Peyer's patch (tissue), 4 donors: ENCODE measurements around the gene BDH2. TPM values are rescaled to one million over a fixed set of nuclear protein-coding genes. Genes with fewer than 3 reads are reported as not detected.

Experiments used
- DNase-seq, 3 donors: peaks; one replicate each; pipeline ENCODE4 v3.0.0-alpha.2; 2017 to 2019
- H3K27ac ChIP-seq, 4 donors: fragments of 200-600 bp; sonication (generic); one replicate each; pipeline ENCODE4 v1.5.1; 2016 to 2019
- H3K27me3 ChIP-seq, 2 donors: fragments of 200-600 bp; sonication (generic); one replicate each; pipeline ENCODE4 v1.5.1; 2019
- H3K36me3 ChIP-seq, 3 donors: fragments of 200-600 bp; sonication (generic); one replicate each; pipeline ENCODE4 v1.5.1; 2016 to 2019
- H3K4me1 ChIP-seq, 4 donors: fragments of 200-600 bp; sonication (generic); one replicate each; pipeline ENCODE4 v1.5.1; 2016 to 2019
- H3K4me3 ChIP-seq, 4 donors: fragments of 200-600 bp; sonication (generic); 1 replicate in 3 of 4; 2 replicates in 1 of 4; pipeline ENCODE4 v1.5.1; 2016 to 2019; ENCODE audit warnings: mild to moderate bottlenecking in 1 of 4
- H3K9me3 ChIP-seq, 4 donors: fragments of 200-600 bp; sonication (generic); one replicate each; pipeline ENCODE4 v1.5.1; 2016 to 2019; ENCODE audit warnings: mild to moderate bottlenecking in 1 of 4
- POLR2A ChIP-seq, 2 donors: fragments of 450-650 bp; IDR thresholded peaks; one replicate each; pipeline ENCODE4 v1.5.1; 2017; ENCODE audit warnings: antibody characterized with exemption in 2 of 2, mild to moderate bottlenecking in 2 of 2, moderate library complexity in 2 of 2
- total RNA-seq, 4 donors: library from RNA; depleted of rRNA; stranded (reverse); fragments of >200 nt; gene quantifications; one replicate each; pipeline ENCODE4 v1.1.0, GENCODE V29; 2016
- TF ChIP-seq, protein P1 (sequence below), 6 experiments: fragments of 450-650 bp in 4 of 6; fragments of 200-600 bp in 2 of 6; sonication (generic) in 1 of 6; IDR thresholded peaks; one replicate each; pipeline ENCODE4 v1.5.1; 2017 to 2019; ENCODE audit warnings: antibody characterized with exemption in 6 of 6, mild to moderate bottlenecking in 3 of 6, moderate library complexity in 1 of 6

BDH2 gene
- total RNA-seq, 4 donors from 2014 or later: 65.2 to 128 (median 114) TPM

DNA sequence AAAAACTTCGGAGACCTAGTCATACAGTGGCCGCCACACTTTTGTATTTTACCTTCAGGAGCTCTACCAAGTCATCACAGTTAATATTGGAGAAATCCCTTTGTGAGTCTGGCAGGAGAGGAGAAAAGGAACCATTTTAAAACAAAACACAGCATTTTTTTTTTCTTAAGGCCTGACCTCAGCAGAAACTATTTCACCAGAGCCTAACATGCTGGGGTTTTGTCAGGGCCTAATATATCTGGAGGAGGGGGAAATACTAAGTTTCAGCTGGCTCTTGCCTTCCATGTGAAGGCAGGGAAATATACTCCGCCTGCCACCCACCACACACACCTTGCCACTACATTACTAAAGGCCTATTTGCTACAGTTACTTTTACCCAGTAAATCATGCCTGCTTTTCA, 26.5 kb upstream of the BDH2 start:
- no peaks in the 10 kb centered on the region for H3K9me3 ChIP-seq
- H3K4me3 ChIP-seq: no peak overlapping the region
- H3K4me1 ChIP-seq: no peaks in the 10 kb centered on the region
- DNase-seq: no peak
- no peaks in the 10 kb centered on the region for H3K36me3 ChIP-seq
- no peaks in the 10 kb centered on the region for H3K27me3 ChIP-seq
- no peak overlapping the region for H3K27ac ChIP-seq
- TF ChIP-seq, protein P1, sequence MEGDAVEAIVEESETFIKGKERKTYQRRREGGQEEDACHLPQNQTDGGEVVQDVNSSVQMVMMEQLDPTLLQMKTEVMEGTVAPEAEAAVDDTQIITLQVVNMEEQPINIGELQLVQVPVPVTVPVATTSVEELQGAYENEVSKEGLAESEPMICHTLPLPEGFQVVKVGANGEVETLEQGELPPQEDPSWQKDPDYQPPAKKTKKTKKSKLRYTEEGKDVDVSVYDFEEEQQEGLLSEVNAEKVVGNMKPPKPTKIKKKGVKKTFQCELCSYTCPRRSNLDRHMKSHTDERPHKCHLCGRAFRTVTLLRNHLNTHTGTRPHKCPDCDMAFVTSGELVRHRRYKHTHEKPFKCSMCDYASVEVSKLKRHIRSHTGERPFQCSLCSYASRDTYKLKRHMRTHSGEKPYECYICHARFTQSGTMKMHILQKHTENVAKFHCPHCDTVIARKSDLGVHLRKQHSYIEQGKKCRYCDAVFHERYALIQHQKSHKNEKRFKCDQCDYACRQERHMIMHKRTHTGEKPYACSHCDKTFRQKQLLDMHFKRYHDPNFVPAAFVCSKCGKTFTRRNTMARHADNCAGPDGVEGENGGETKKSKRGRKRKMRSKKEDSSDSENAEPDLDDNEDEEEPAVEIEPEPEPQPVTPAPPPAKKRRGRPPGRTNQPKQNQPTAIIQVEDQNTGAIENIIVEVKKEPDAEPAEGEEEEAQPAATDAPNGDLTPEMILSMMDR (IDR thresholded peaks at IDR 0.05): no peak
- TF ChIP-seq POLR2A (IDR thresholded peaks at IDR 0.05): no peak

DNA sequence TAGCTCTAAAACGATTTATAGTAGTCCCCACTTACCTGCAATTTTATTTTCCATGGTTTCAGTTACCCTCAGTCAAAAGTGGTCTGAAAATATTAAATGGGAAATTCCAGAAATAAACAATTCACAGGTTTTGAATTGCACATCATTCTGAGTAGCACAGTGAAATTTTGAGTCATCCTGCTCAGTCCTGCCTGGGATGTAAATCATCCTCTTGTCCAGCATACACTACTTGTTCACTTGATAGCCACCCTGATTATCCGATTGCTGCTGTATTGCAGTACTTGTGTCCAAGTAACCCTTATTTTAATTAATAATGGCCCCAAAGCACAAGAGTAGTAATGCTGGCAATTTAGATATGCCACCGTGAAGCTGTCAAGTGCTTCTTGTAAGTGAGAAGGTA, 23.5 kb upstream of the BDH2 start:
- no peaks in the 10 kb centered on the region for H3K36me3 ChIP-seq
- no peak overlapping the region for H3K4me3 ChIP-seq
- TF ChIP-seq POLR2A (IDR thresholded peaks at IDR 0.05): no peak
- TF ChIP-seq, protein P1 (IDR thresholded peaks at IDR 0.05): no peak
- H3K27ac ChIP-seq: no peak overlapping the region
- no peak for DNase-seq
- no peaks in the 10 kb centered on the region for H3K9me3 ChIP-seq
- no peaks in the 10 kb centered on the region for H3K27me3 ChIP-seq
- no peaks in the 10 kb centered on the region for H3K4me1 ChIP-seq

DNA sequence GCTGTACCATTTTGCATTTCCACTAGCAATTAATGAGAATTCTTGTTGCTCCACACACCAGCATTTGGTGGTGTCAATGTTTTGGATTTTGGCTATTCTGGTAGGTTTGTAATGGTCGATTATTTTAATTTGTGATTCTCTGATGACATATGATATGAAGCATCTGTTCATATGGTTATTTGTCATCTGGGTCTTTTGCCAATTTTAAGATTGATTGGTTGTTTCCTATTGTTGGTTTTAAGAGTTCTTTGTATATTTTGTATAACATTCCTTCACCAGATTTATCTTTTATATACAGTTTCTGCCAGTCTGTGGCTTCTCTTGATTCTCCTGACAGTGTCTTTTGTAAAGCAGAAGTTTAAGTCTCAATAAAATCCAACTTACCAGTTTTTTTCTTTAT, 18.5 kb upstream of the BDH2 start:
- TF ChIP-seq, protein P1 (IDR thresholded peaks at IDR 0.05): no peak
- no peak for TF ChIP-seq POLR2A (IDR thresholded peaks at IDR 0.05)
- H3K4me3 ChIP-seq: no peak overlapping the region
- no peaks in the 10 kb centered on the region for H3K27me3 ChIP-seq
- H3K9me3 ChIP-seq: no peaks in the 10 kb centered on the region
- H3K4me1 ChIP-seq: no peaks in the 10 kb centered on the region
- no peaks in the 10 kb centered on the region for H3K36me3 ChIP-seq
- no peak for DNase-seq
- H3K27ac ChIP-seq: no peak overlapping the region

DNA sequence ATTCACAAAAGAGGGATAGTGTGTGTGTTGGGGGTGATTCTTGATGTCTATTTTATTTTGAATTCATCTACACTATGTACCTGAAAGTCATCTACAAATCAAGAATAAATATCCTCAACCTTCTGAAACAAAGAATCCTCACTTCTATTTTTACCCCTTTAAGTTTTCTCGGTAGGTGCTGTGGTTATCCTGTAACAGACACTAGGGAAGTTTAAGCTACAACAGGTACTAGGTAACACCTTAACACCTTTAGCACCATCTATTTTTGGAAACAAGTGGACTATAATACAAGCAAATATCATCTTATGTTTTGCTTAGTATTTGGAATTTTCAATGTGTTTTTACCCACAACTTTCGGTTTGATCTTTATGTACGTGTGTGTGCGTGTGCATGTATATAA, 12.0 kb upstream of the BDH2 start:
- no peak overlapping the region for H3K27ac ChIP-seq
- H3K9me3 ChIP-seq: no peaks in the 10 kb centered on the region
- no peaks in the 10 kb centered on the region for H3K27me3 ChIP-seq
- no peaks in the 10 kb centered on the region for H3K36me3 ChIP-seq
- TF ChIP-seq, protein P1 (IDR thresholded peaks at IDR 0.05): no peak
- no peak for TF ChIP-seq POLR2A (IDR thresholded peaks at IDR 0.05)
- no peak for DNase-seq
- no peaks in the 10 kb centered on the region for H3K4me1 ChIP-seq
- H3K4me3 ChIP-seq: no peak overlapping the region

DNA sequence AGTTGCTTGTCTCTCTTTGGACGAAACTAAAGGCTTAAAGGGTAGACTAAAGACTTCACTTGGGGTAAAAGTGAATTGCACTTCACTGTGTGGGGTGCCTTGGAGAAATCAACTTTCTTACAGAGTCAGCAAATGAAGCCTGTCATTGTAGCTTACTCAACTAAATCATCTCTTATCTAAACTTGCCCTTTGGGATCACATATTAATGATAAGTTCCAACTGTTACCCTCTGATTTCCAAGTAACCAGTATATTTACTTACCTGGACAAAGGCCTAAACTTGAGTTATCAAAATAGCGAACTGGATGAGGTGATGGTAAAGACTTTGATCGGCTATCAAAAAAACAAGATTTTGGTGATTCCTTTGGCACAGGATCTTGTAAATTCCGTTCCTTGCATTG, 8.9 kb upstream of the BDH2 start:
- TF ChIP-seq, protein P1 (IDR thresholded peaks at IDR 0.05): no peak
- no peak for TF ChIP-seq POLR2A (IDR thresholded peaks at IDR 0.05)
- H3K4me3 ChIP-seq: no peak overlapping the region
- H3K9me3 ChIP-seq: no peaks in the 10 kb centered on the region
- H3K27me3 ChIP-seq: no peaks in the 10 kb centered on the region
- no peaks in the 10 kb centered on the region for H3K4me1 ChIP-seq
- H3K27ac ChIP-seq: no peak overlapping the region
- H3K36me3 ChIP-seq: no peaks in the 10 kb centered on the region
- DNase-seq: no peak
